Mesothelial cell of epicardium (in vitro differentiated cells): ENCODE data around the gene FCER1G. TPM values are rescaled to one million over a fixed set of nuclear protein-coding genes. Genes with fewer than 3 reads are reported as not detected.
"Not testable (repeated sequence)": the region's sequence is repeated elsewhere in the genome, so short reads cannot be mapped to it uniquely, and the experiment has no call there.

Source experiments
- DNase-seq, 2 experiments: peaks; one replicate each; pipeline ENCODE4 v3.0.0; 2021; ENCODE audit warnings: low spot score in 2 of 2; ENCODE audit not compliant: unreplicated experiment in 2 of 2
- H3K27ac Mint-ChIP-seq: 2 replicates; pipeline ENCODE4 v1.8.0; 2021; ENCODE audit warnings: mixed read lengths
- H3K27me3 Mint-ChIP-seq: 2 replicates; pipeline ENCODE4 v1.8.0; 2021; ENCODE audit warnings: low read depth, mixed read lengths
- H3K36me3 Mint-ChIP-seq: 2 replicates; pipeline ENCODE4 v1.8.0; 2021; ENCODE audit warnings: mixed read lengths
- H3K4me1 Mint-ChIP-seq: 2 replicates; pipeline ENCODE4 v1.8.0; 2021; ENCODE audit warnings: mixed read lengths
- H3K4me3 Mint-ChIP-seq: 2 replicates; pipeline ENCODE4 v1.8.0; 2021; ENCODE audit warnings: mild to moderate bottlenecking, moderate library complexity, mixed read lengths
- H3K9me3 Mint-ChIP-seq: 2 replicates; pipeline ENCODE4 v1.8.0; 2021; ENCODE audit warnings: mixed read lengths
- CTCF ChIP-seq: fragments of 200-600 bp; sonication (generic); IDR thresholded peaks from one replicate; pipeline ENCODE4 v1.5.0; 2021; ENCODE audit warnings: antibody characterized with exemption; ENCODE audit not compliant: unreplicated experiment
- total RNA-seq: library from RNA; stranded (reverse); gene quantifications from 3 replicates; pipeline ENCODE4 v1.2.1, GENCODE V29; 2021

FCER1G gene
- total RNA-seq, 1 donor from 2014 or later, result 0.40 TPM

GRCh38 chr1:161235957-161236775, 21.1 kb downstream of the FCER1G start:
- H3K4me1 Mint-ChIP-seq, result no peaks in the 10 kb centered on the region
- TF ChIP-seq CTCF, result no peak
- H3K36me3 Mint-ChIP-seq, result no peaks in the 10 kb centered on the region
- no peak overlapping the region for H3K27ac Mint-ChIP-seq
- no peaks in the 10 kb centered on the region for H3K9me3 Mint-ChIP-seq
- no peaks in the 10 kb centered on the region for H3K27me3 Mint-ChIP-seq
- DNase-seq, result no peak
- H3K4me3 Mint-ChIP-seq, result no peak overlapping the region

- Mint-ChIP-seq H3K27ac (no peak within 1 kb of the TSS), H3K36me3 (no peaks in the 10 kb centered on the region), H3K27me3 (no peaks in the 10 kb centered on the region), H3K4me3 (no peak within 1 kb of the TSS), H3K4me1 (no peaks in the 10 kb centered on the region), H3K9me3 (no peaks in the 10 kb centered on the region)
- TF ChIP-seq CTCF, result no peak
- no peak for DNase-seq
Measured at GRCh38 chr1:161238039-161238473, 23.0 kb downstream of the FCER1G start, which contains the start of gene NR1I3. TSS of gene NR1I3 (minus strand) at chr1:161238203. CDS start at chr1:161236565, 1,638 bp downstream.

- H3K27ac Mint-ChIP-seq, result no peak overlapping the region
- DNase-seq, result no peak
- no peaks in the 10 kb centered on the region for H3K9me3 Mint-ChIP-seq
- TF ChIP-seq CTCF, result no peak
- H3K36me3 Mint-ChIP-seq, result no peaks in the 10 kb centered on the region
- no peaks in the 10 kb centered on the region for H3K4me1 Mint-ChIP-seq
- H3K27me3 Mint-ChIP-seq, result no peaks in the 10 kb centered on the region
- no peak overlapping the region for H3K4me3 Mint-ChIP-seq
Measured at GRCh38 chr1:161241682-161242081, 26.6 kb downstream of the FCER1G start.

- Mint-ChIP-seq H3K36me3 (no peaks in the 10 kb centered on the region), H3K4me1 (no peaks in the 10 kb centered on the region)
Measured at GRCh38 chr1:161242313-161242712, 27.2 kb downstream of the FCER1G start.

GRCh38 chr1:161244888-161245287, 29.8 kb downstream of the FCER1G start:
- Mint-ChIP-seq H3K4me1 (no peaks in the 10 kb centered on the region), H3K36me3 (no peaks in the 10 kb centered on the region), H3K4me3 (no peak overlapping the region), H3K27me3 (no peaks in the 10 kb centered on the region), H3K9me3 (peaks cover 3% of the 10 kb centered on the region), H3K27ac (no peak overlapping the region)
- no peak for TF ChIP-seq CTCF
- DNase-seq, result no peak

More at GRCh38 chr1:161242313-161242712, 27.2 kb downstream of the FCER1G start:
- TF ChIP-seq CTCF, result no peak
- H3K27ac Mint-ChIP-seq, result no peak overlapping the region
- no peaks in the 10 kb centered on the region for H3K27me3 Mint-ChIP-seq
- H3K9me3 Mint-ChIP-seq, result no peaks in the 10 kb centered on the region
- DNase-seq, result no peak
- no peak overlapping the region for H3K4me3 Mint-ChIP-seq

- H3K27me3 Mint-ChIP-seq, H3K9me3 Mint-ChIP-seq, H3K4me1 Mint-ChIP-seq, H3K4me3 Mint-ChIP-seq, DNase-seq, H3K27ac Mint-ChIP-seq, H3K36me3 Mint-ChIP-seq: not testable (repeated sequence)
Measured at GRCh38 chr1:161250100-161250499, 35.0 kb downstream of the FCER1G start.
